Measurements from ENCODE around the gene ITM2B.
"Not testable (repeated sequence)": the region's sequence is repeated elsewhere in the genome, so short reads cannot be mapped to it uniquely, and the experiment has no call there.

The ITM2B gene

DNA sequence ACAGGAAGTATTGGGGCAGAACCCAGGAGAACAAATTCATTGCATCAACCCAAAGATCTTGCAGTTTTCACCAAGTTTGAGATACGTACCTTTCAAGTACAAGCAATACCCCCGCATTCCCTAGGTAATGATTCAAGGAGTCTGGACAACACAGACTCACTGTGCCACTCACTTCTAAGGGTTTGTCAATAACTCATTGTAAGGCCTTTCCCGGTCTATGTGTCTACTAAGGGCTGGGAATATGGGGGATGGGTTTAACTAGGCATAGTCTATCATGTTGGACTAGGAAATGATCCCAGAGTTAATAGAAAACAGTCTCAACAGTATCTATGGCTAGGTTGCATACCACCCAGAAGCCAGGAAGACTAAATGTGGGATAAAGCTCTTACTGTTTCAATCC is 8.3 kb upstream of the ITM2B start:
- FAIRE-seq (no peak), DNase-seq (ENCODE audit: low spot score) (no peak)

DNA sequence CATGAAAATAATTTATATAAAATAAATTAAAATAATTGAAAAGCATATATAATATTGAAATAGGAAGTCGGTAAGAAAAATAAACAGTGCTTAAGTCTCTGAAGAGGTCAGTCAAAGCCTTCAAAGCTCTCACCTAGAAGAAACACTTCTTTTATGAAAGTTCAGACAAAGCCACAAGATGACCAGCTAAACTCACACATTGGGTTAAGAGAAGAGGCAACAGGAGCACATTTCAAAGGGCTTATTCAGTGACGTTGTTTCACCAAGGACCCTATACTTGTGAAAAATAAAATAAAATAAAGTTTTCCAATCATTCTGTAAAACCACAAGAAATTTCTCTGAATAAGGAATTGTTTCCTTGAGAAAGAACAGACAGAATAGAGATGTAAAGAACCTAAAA is 2.5 kb upstream of the ITM2B start:
- FAIRE-seq: no peak

DNA sequence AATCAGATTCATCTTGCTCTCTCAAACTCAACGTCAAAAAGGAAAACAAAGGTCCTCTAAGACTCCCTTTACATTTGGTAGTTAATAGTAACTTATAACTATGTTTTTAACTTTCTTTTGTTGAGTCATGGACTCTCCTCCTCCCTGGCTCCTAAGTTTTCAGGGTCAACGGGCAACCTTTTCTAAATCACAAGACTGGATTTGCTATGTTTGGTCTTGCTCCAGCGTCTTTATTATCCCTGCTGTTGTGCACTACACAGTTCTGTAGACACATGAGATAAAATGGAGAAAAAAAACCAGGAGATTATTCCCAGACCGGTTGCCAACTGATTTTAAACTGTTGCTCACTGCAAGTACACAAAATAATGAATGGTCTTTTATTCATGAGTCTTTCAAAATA is 1.9 kb upstream of the ITM2B start:
- FAIRE-seq (peak; percentile 96), DNase-seq (ENCODE audit: low spot score) (peak; percentile 74)

More for the DNA sequence above, 2.5 kb upstream of the ITM2B start:
- peak; percentile 29 for DNase-seq (ENCODE audit: low spot score)

DNA sequence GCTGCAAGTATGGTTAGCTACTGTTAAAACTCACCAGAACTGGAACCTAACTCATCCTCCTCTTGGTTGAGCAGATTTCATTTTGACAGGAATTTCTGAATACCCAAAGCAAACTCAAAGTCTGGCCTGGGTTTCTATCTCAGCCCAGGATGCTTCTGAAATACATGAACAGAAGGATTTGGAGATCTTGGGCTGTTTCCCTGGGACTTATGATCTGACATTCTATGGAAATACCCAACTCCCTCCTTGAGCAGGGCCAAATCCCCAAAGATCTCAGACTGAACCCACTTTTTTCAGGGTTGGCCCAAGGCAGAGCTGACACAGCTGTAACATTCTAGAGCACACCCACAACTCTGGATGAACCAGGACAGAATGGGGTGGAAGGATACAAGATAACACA is 1.1 kb upstream of the ITM2B start:
- FAIRE-seq: no peak
- DNase-seq (ENCODE audit: low spot score): peak; percentile 10

DNA sequence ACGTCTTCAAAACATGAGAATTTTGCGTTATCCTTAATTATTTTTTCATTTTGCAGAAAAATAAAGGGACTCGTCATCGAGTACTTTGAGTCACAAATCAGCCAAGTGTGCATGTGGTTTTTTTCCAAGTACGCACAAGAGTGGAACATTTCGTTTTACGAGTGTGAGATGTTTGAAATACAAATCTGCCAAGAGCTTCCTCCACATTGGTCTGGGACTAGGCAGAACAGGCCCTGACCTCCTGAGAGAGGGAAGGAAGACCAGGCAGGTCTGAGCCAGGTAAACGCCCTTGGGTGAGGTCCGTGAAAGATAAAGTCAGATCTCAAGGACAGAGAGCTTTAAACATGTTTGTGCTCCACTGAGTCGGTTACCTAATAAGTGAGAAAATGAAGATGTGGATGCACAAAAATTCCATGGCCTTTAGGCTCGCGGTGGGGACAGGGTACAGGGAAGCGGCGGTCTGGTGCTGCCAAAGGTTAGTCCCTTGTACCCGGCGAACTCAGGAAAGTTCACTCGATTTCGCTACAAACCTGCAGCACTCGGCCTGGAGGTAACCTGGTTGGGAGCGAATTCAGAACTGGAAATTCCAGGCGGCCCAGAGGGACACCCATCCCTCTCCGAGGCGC is 473 bp upstream of the ITM2B start:
- FAIRE-seq (peak; percentile 76), DNase-seq (ENCODE audit: low spot score) (peak; percentile 58)

DNA sequence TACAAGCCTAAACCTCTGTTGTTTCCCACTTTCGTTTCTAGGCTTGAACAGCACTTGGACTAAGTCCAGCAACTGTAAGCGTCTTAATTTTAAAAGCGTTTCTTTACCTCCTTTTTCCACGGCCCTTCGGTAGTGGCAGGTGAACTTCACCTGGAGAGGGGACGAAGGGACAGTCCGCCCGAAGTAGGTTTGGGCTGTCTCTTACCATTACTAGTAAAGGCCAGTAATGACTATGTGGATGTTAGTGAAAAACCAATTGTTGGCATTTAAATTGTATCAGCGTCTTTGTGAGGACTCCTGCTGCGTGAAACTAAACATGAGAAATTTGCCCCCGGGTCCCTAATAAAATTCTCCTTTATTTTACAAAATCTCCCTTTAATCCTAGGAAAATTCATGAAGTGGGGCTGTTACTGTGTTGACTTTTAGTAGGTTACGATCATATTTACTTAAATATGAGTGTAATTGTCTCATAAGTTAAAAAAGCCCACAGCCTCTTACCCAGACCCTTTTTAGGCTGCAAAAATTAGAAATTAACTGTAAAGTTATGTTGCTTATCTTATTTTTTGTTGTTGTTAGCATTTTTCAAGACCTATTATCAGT is 983 bp downstream of the ITM2B start:
- FAIRE-seq: no peak
- DNase-seq (ENCODE audit: low spot score): no peak

DNA sequence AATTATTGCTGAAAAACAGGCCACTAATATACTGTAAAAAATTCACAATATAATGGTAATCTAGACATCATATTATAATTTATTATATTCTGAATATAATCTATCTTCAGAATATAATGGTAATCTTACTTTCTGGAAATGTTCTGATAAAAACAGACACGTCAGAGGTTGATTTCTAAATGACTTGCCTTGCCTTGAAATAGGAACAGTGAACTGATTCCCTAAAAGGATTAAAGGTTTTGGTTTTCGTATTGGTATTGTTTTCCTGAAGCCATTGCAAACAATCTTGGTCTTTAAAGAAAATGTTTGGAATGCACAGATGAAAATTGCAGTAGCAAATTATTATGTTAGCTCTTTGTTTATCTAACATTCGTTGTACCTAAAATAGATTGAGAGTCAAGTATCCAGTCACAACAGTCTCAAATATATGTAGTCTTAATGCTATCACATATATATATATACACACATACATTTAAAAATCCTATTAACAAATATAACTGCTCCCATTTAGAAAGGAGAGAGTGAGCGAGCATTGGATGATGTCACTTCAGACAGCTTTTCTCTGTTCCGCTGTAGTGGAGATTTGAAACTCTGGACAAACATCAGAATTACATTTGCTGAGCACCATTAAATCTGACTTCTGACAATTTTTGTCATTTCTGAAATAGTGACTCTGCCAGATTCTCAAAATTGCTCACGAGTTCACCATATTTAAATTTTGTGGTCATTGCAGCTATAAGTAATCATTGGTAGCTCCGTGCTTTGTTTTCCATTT is 1.7 kb downstream of the ITM2B start:
- FAIRE-seq (no peak), DNase-seq (ENCODE audit: low spot score) (peak; percentile 33)

DNA sequence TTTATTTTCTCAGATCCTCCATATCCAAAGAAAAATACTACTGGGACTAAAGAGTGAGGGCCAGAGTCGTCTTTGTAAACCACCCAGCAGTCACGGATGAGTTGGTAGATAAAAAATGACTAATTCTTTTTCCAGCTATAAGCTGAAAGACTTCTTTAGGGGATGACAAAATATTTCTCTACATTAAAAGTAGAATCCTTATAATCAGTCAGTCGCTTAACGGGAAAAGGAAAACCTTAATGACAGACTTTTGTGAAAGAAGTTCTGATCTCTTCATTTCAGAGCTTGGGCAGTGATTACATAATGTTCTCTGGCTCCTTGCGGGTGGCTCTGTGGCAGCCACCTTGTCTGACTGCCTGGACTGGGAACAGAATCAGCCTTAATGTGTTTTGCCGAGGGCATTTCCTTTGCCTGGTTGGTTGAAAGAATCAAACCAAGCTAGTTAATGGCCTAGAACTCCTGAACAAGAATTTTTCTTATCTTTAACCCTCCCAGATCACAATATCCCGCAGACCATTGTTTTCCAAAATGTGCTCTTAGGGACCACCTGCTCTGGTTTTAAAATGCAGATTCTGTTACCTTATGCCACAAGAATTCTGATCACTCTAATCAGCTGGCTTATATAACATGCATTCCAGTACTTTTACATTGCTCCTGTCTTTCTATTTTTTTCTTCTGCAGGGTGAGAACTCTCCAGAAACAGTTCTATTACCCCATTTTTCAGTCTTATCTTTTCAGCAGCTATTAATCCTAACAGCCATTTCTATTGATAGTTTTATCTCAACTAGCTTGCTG is 2.5 kb downstream of the ITM2B start:
- peak; percentile 87 for FAIRE-seq
- peak; percentile 64 for DNase-seq (ENCODE audit: low spot score)

DNA sequence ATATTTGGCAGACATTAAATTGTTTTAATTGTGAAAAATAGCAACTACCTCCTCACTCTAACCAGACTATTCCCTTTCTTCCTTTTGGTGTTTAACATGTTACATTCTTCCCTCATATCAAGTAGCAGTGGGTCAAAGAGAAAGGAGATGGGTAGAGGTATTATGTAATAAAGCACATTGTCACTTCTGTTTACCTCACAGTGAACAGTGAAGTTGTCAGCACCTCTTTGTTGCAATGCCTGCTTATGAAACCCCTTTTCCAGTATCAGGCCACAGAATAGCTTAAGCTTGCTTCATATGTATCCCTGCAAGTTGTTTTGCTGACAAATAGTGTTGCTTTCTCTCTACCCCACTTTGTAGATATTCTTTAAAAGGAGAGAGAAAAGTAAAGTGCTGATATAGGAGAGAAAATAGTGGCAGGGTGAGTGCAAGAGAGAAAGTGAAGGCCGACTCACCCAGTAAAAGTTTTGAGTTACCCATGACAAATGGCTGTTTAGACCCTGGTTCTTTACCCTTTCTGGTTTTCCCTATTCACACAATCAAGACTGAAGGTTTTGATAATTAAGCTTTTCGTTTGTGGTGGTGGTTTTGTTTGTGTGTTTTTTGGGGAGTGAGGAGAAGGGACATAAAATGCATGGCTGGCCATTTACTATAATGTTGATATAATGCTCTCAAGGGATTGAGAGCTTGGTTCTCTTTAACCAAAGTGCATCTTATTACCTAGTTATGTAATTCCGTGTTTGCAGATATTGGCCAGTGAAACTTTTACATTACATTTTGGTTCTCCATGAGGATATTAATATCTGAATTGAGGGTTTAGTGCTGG is 3.7 kb downstream of the ITM2B start:
- FAIRE-seq (no peak), DNase-seq (ENCODE audit: low spot score) (no peak)

DNA sequence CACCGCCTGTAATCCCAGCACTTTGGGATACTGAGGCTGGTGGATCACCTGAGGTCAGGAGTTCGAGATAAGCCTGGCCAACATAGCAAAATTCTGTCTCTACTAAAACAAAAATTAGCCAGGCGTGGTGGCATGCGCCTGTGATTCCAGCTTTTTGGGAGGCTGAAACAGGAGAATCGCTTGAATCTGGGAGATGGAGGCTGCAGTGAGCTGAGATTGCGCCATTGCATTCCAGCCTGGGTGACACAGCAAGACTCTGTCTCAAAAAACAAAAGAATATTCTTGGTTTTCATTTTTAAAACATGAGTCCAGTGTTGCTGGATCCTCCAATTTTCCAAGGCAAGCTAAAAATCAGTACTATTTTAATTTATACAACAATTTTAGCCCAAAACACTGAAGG is 6.4 kb downstream of the ITM2B start:
- DNase-seq (ENCODE audit: low spot score); FAIRE-seq: not testable (repeated sequence)

DNA sequence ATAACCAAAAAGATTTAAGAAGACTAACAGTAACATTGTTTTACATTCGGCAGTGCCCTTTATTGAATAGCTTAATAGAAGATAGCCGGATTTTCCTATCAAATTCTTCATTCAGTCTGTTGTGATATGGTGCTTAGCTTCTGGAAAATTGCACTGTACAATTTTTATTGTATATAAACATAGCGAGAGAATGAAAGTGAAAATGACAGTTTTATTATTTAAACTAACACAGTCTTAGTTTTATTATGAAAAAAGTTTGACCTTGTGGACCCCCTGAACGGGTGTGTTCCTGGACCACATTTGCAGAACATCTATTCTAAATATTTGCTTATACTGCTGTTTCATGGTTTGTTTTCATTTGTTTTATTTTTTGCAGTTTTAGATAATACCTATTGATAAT is 8.6 kb downstream of the ITM2B start:
- FAIRE-seq (no peak), DNase-seq (ENCODE audit: low spot score) (no peak)

DNA sequence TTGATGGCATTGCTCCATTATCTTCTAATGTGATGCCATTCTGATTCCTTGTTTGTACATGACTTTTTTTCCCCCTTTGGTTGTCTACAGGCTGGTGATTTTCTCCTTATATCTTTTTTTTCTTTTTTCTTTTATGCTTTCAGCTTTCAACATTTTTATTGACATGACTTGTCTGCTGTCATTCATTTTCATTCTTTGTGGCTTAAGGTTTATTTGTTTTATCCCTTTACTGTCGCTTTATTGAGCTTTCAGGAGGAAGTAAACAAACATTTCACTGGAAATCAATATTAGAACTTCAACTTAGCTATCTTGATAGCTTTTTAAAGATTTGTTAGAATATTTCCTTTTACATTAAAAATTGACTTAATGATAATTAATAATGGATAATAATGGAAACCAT is 9.7 kb downstream of the ITM2B start:
- FAIRE-seq (no peak), DNase-seq (ENCODE audit: low spot score) (no peak)

DNA sequence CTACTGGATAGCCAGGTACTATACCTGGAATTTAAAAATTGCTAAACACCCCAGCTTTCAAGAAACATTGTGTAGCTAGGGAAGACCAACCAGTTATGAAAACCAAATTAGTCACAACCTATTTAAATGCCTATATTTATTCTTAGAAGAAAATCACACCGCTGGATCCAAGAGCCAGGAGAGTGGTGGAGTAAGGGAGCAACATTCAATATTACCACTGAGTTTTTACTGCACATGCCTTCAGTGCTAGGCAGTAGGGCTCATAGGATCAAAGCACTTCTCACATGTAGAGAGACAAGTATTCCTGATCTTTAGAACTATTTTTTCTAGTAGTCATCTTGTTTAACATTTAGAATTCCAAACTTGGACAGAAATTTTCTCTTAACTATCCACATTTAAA is 11.2 kb downstream of the ITM2B start:
- FAIRE-seq: no peak
- no peak for DNase-seq (ENCODE audit: low spot score)

DNA sequence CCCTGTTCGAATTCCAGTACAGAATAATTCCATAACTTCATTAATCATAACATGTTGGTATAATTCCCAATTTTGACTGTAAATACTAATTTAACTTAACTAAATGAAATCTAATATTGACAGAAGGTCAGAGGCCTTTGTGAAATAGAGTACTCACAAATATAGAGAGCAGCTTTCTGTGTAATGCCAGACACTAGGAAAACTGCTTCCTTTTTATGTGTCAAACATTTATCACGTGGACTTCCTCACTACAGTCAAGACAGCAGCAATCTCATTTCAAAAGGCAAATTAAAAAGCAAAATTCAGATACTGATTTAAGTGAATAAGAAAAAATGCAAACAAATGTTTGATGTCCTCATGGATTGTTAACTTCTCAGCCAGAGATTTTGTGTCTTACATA is 13.1 kb downstream of the ITM2B start:
- FAIRE-seq (no peak), DNase-seq (ENCODE audit: low spot score) (no peak)

DNA sequence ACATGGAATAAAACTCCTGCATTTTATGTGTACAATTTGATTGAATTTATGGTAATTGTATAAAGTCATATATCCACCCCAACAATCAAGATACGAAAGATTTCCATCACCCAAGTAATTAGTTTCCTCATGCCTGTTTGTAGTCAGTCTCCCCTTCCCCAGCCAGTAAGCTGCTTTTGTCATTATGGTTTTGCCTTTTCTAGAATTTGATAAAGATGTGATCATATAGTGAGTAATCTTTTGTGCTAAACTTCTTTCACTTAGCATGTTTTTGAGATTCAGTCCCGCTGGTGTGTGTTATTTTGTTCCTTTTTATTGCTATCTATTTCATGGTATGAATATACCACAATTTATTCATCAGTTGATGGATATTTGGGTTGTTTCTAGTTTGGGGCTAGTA is 16.0 kb downstream of the ITM2B start:
- DNase-seq (ENCODE audit: low spot score): no peak
- FAIRE-seq: no peak

DNA sequence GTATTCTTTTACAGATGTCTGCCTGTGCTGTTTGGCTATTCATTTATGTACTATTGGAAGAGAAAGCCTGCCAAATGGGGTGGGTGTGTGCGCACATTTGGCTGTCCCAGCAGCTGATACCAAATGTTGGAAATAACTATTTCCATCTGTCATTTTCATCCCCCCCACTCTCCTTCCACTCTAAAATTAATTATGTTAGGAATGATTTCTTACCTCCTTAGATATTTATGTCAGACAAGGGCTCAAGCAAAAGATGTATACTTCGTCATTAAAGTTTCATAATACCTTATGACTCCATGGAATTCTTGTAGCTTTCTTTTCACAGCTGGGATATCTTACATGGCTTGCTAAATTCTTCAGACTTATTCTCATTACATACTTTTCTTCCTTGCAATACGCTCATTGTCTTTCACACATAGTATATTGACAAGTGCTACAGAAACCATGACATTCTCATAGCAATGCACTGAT is 18.6 kb downstream of the ITM2B start:
- DNase-seq (ENCODE audit: low spot score) (no peak), FAIRE-seq (no peak)

DNA sequence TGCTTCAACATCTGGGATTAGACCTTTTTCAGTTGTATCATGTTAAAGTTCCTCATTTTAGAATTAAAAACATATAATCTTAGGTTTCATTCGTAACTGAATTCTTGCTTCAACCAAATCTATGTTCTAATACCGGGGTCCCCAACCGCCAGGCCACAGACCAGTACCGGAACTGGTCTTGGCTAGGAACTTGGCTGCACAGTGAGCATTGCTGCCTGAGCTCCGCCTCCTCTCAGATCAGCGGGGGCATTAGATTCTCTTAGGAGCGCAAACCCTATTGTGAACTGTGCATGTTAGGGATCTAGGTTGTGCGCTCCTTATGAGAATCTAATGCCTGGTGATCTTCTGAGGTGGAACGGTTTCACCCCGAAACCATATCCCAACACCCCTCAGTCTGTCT is 19.2 kb downstream of the ITM2B start:
- DNase-seq (ENCODE audit: low spot score): no peak
- no peak for FAIRE-seq

DNA sequence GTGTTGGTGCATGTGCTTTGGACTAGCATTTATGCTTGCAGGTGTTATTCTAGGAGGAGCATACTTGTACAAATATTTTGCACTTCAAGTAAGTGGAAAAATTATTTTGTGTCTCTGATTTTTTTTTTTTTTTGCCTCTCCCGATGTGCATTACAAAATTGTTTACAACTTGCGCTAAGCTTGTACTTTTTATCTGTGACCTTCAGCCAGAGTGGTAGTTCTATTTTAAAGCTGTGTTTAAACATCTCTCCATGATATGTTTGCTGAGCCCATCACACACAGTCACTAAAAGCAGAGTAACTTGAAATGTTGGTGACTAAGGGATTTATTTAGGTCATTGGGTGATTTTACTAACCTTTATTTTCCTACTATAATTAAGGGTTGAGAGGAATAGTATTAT is 20.8 kb downstream of the ITM2B start:
- FAIRE-seq (no peak), DNase-seq (ENCODE audit: low spot score) (no peak)

DNA sequence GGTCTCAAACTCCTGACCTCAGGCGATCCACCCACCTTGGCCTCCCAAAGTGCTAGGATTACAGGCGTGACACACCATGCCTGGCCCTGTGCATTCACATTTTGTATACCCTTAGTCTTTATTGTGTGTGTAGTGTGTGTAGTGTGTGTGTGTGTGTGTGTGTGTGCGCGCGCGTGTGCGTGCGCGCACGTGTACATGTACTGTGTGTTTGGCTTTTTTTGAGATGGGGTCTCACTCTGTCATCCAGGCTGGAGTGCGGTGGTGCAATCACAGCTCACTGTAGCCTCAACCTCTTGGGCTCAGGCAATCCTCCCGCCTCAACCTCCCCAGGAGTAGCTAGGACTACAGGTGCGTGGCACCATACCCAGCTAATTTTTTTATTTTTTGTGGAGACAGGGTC is 22.1 kb downstream of the ITM2B start:
- FAIRE-seq: no peak

DNA sequence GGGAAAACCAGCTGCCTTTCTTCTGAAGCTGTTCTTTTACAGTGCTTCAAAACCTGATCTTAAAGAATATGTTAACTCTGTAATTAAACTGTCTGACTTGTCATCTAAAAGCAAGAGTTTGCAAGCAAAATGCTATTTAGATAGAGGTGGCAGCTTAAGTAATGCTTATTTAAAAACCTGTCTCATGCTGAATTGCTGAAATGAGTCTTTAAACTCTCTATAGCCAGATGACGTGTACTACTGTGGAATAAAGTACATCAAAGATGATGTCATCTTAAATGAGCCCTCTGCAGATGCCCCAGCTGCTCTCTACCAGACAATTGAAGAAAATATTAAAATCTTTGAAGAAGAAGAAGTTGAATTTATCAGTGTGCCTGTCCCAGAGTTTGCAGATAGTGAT is 22.9 kb downstream of the ITM2B start:
- no peak for FAIRE-seq
- DNase-seq (ENCODE audit: low spot score): no peak

More for the DNA sequence above, 22.1 kb downstream of the ITM2B start:
- no peak for DNase-seq (ENCODE audit: low spot score)

DNA sequence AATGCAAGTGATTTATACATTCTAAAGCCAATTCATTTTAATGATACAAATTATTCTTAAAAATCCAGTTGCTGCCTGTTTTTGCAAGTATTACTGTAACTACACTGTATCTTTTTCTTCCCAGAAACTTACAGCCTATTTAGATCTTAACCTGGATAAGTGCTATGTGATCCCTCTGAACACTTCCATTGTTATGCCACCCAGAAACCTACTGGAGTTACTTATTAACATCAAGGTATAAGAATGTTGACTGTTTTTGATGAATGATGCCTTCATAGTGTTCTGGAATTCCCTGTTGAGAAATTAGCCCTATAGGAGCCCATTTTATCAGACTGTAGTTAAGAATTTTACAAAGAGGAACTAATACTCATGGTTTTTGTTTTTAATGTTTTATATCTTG is 25.0 kb downstream of the ITM2B start:
- peak; percentile 57 for DNase-seq (ENCODE audit: low spot score)
- FAIRE-seq: peak; percentile 84
